Body of pancreas (tissue), 4 donors: ENCODE measurements around the gene PLRG1.

Experiments
- CTCF ChIP-seq, 7 experiments: fragments of 450-650 bp in 4 of 7; fragments of 200-600 bp in 3 of 7; sonication (generic) in 3 of 7; IDR thresholded peaks; one replicate each; pipeline ENCODE4 v1.5.1; 2016 to 2019; ENCODE audit warnings: antibody characterized with exemption in 7 of 7
- POLR2A ChIP-seq, 3 donors: fragments of 450-650 bp; IDR thresholded peaks; one replicate each; pipeline ENCODE4 v1.6.1; 2016; ENCODE audit warnings: antibody characterized with exemption in 3 of 3, mild to moderate bottlenecking in 2 of 3

- TF ChIP-seq CTCF (IDR thresholded peaks at IDR 0.05) (no peak), POLR2A (IDR thresholded peaks at IDR 0.05) (no peak)
These were observed 33.5 kb upstream of the PLRG1 start for GRCh38 chr4:154583677-154584076.
